ENCODE data around the gene SCN2B.
"Not testable (repeated sequence)": the region's sequence is repeated elsewhere in the genome, so short reads cannot be mapped to it uniquely, and the experiment has no call there.

The SCN2B gene

DNA sequence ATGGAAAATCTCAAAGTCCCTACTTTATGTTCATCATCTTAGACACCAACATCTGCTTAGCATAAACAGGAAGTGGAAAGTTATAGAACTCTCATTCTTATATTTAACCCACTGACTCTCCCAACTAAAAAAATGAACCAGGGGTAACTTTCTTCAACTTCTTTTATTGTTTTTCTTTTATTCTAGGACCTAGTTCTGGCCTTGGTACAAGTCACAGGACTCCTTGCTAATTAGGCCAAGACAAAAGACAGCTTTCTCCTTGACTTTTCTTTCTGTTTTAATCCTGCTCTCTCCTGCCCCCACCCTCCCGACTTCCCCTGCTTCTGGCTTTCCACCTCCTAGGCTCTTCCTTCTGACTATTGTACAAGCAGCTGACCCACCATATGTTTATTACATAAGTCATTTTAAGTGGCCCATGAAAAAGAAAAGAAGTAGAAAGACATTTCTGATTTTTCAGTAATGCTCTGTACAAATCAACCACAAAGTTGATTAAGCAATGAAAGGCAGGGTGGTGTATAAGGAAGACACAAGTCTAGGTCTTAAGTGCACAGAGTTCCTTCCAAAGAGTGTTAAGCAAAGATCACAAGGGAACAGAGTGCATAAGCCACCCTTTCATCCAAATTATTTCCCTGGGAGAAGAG is 30.1 kb upstream of the SCN2B start:
- DNase-seq (ENCODE audit: low read depth): no peak

DNA sequence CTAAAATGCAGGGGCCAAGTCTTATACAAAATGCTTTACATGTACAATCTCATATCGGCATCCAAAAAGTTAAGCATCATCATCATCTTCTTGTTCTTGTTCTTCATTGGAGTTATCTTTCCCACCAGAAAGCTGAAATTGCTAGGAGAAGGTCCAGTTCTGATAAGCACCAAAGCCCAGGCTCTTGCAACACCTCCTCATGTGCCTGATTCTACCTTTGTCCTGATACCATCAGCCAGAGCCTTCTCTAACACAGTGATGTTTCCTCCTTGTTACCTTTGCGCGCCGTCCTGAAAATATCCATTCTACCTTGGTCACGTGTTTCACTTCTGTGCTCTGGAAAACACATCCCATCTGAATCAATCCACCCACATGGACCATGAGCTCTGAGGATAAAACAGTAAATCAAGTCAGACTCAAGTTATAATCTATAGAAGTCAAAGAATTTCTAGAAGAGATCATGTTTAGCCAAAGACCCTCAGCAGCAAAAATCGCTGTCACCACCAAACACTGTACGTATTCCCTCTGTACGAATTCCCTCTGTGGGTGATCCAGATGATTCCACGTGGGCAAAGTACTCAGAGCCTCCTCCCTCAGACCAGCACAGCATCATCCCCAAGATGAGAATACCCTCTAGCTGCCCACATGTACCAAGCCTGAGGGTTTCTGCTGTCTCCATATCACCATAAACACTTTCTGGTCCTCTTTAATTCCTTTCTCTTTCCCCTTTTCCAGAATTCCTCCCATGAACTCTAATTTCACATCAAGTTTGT is 29.4 kb upstream of the SCN2B start:
- DNase-seq (ENCODE audit: low read depth): no peak

DNA sequence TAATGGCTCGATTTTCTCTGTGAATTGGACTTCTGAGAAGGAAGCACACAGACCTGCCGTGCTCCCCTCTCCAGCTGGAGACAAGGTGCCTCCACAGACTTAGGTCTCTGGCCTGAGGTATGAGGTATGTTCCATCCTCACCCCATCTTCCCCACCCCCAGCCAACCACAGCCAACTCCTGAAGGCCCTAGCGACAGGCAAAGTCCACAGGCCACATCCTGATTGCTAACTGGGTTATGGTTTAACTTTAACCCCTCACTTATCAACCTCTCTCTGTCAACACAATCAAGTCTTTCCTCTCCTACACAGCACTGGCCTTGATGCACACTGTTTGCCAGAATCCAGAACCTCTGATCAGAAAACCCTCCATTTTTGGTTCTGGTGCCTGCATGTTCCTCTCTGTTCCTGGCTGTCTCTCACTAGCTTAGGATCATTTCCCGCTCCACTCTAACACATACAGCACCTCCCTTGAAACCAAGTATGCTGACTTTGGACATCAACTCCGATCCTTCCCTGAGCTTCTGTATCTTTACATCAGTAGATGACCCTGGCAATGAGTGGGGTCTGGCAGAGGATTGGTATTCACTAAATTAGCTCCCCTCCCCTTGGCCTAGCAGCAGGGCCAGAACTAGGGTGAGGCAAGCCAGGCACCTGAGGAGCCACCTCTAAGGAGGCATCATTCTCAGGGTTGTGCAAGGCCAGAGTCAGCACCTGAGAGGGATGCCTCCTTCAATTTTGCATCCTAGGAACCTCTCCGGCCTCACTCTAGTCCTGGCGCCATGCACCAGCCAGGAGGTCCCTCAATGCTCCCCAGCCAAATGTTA is 26.4 kb upstream of the SCN2B start:
- DNase-seq (ENCODE audit: low read depth): no peak

DNA sequence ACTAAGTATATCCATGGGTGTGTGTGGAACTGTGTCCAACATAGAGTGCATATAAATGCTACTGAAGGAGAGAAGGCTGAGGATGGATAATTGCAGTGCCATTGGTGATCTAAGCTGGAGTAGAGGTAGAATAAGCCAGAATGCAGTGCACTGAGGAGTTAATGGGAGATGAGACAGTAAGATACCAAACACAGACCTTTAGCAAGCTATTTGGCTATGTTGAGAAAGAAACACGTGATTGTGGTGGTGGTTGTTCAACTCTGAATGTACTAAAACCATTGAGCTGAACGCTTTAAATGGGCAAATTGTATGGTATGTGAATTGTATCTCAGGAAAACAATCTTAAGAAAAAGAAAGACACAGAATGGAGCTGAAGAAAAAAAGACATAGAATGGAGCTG is 25.5 kb upstream of the SCN2B start:
- DNase-seq (ENCODE audit: low read depth): no peak

DNA sequence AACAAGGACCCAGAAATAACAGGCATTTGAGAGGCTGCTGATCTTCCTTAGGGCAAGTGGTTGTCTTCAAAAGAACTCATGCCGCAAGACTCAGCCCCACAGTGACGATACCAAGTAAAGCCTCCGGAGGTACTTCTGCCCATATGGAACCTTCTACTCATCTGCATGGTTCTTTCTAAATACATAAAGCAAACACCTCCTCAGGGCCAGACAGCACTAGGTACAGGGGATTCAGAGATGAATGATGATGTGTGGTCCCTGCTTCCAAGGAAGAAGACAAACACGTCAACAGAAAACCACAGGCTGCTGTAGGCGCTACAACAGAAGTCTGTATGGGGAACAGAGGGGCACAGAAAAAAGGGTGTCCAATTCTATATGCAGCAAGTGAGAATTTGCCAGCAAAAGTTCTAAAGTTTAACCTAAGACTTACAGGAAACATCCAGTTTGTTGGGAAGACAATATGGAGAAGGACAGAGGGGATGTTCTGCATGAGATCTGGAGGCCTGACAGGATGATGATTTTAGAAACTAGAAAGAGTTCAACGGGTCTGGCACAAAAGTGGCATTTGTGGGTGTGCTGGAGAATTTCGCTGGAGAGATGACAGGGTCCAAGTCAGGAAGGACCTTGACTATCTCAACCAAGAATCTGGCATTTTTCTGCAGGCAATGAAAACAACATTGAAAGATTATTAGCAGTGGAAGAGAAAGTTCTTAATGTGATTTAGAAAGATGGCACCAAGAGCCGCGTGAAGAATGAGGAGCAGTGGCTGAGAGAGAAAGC is 24.7 kb upstream of the SCN2B start:
- DNase-seq (ENCODE audit: low read depth): no peak

DNA sequence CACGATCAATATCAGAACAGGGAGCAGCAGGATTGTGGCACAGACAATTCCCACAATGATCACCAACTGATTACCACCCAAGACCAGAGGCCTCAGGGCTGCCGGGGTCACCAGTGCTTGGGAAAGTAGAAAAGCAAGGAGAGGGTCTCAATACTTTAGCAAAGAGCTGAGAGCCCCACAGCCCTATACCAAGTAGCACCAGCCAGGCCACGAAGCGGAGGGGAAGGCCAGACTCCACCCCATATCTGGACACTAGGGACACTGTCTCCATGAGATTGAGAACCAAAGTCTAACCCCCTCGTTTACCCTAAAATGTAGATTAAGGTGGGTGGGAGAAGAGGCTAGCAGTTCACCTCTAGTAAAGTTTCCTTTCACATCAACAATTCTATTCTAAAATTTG is 24.1 kb upstream of the SCN2B start:
- DNase-seq (ENCODE audit: low read depth): no peak

DNA sequence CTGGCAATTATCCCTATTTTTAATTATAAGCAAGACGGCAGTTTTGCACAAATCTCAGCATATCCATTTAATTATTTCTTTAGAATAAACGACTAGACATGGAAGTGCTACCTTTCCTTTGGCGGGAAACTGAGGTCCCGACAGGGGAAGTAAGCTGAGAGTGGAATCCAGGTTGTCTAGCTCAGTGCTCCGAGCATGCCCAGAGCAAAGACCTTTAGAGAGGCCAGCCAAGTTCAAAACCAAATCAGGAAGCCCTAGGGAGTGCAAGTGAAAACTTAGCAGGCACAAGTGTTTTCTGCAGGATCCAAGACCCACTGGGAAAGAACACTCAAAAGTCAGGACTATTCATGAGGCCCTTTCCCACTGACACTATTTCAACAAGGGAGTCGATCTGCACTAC is 22.7 kb upstream of the SCN2B start:
- DNase-seq (ENCODE audit: low read depth): no peak

DNA sequence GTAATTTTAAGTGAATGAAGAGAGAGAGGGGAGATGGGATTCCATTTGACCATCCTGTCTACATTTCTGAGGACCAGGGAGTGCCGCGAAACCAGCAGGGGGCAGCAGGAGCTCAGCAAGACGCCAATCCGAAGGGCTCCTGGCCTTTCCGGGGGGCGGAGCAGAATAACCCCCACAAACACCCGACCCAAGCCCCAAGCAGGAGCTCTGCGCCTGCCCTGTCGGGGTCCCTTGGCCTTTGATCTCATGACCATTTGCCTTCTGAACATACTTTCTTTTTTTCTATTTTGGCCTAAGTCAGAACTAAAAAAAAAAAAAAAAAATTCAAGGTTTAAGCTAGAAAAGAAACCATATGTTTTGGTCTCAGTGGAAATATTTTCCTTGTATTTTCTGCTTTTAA is 21.9 kb upstream of the SCN2B start:
- no peak for DNase-seq (ENCODE audit: low read depth)

DNA sequence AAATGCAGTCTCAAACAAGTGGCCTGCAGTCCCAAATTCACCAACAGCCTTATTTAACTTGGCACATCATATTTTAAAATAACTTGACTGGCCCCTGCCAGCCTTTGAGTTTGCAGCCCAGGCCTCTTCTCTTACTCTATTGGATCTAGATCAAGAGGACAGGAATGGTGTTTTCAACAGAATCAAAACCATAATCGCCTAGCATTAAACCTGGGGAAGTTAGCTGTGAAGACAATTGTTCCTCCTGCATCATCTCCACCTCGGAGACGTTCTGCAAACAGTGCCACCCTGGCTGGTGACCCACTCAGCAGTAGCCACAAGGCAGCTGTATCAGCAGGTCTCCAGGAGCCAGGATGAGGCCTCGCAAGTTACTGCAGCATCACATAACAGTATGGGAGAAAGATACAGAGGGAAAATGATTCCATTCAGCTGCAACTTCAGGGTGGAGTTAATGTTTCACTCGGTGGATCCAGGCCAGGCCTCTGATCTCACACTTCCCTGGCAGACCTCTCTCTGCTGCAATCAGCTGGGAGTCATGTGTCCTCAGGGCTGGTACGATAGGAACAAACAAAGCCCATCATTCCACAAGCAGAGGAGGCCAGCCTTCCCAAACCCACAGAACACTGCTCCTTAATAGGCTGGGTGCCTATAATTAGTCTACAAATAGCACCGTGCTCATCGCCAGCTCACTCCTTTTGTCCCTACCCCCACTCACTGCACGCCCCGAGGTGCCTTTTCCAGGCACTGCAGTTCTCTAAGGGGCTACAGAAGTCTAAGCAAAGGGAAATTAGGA is 18.6 kb upstream of the SCN2B start:
- DNase-seq (ENCODE audit: low read depth): no peak

DNA sequence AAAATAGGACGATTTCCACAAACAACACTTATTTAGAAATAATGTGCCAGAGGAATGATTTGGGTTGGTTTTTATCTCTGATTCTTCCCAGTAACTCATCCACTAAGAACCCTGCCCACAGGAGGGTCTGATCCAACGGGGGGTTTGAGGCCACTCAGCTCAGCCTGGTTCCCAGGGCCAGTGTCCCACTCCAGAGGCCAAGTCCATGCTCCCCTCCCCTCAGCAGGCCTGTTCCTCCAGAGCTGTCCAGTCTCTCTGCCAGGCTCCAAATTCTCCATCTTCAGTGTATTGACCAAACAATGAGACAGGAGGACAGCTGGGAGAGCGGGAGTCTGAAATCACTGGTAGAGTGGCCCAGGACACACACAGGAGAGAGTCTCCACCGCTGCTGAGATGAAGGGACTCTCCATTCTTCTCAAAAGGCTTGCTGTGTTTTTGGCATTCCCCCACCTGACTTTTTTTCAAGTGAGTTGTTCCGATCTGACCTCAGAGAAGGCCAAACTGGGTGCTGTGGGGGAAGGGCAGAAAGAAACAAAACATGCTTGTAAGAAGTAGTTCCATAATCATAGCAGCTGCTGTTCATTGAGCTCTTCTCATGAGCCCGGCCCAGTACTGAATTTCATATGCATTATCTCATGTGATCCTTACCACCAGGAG is 17.6 kb upstream of the SCN2B start:
- DNase-seq (ENCODE audit: low read depth): no peak

DNA sequence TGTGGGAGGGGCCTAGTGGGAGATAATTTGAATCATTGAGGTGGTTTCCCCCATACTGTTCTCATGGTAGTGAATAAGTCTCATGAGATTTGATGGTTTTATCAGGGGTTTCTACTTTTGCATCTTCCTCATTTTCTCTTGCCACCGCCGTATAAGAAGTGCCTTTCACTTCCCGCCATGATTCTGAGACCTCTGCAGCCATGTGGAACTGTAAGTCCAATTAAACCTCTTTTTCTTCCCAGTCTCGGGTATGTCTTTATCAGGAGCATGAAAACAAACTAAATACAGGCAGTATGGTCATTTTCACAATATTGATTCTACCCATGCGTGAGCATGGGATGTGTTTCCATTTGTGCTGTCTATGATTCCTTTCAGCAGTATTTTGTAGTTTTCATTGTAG is 16.4 kb upstream of the SCN2B start:
- not testable (repeated sequence) for DNase-seq (ENCODE audit: low read depth)

DNA sequence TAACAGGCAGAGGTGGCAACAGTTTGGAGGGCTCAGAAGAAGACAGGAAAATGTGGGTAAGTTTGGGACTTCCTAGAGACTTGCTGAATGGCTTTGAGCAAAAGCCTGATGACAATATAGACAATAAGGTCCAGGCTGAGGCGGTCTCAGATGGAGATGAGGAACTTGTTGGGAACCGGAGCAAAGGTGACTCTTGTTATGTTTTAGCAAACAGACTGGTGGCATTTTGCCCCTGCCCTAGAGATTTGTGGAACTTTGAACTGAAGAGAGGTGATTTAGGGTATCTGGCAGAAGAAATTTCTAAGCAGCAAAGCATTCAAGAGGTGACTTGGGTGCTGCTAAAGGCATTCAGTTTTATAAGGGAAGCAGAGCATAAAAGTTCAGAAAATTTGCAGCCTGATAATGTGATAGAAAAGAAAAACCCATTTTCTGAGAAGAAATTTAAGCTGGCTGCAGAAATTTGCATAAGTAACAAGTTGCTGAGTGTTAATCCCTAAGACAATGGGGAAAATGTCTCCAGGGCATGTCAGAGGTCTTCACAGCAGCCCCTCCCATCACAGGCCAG is 14.6 kb upstream of the SCN2B start:
- DNase-seq (ENCODE audit: low read depth): not testable (repeated sequence)

DNA sequence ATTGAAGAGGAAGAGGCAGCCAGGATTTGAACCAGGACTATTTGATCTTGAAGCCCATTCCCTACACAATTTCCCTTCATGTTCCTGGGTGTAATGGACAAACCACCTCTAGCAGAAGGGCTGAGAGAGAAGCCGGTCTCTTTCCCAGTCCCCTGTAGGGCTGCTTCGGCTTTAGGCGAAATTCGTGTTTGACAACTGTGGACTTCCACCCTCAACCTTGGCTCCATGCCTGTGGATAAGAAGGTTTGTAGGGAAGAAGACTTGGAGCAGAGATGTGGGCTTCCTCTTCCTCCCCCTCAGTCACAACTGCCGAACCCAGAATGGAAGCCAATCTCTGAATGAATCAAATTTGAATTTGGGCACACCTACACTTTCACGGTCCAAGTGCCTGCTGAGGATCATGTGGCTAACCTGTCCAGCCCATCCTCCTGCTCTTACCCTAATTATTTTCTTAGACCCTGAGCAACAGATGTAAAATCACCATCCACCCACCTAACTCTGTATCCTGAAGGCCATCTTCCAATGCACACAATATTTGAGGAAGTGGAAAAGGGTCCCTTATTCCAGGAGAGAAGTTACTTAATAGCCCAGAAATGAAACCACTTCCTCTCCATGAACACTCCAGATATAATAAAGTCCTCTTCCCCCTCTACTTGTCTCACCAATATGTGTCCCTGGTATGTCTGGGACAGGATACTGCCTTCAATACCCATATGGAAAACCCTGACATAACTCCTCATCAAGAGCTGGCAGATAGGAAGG is 10.1 kb upstream of the SCN2B start:
- DNase-seq (ENCODE audit: low read depth): no peak

DNA sequence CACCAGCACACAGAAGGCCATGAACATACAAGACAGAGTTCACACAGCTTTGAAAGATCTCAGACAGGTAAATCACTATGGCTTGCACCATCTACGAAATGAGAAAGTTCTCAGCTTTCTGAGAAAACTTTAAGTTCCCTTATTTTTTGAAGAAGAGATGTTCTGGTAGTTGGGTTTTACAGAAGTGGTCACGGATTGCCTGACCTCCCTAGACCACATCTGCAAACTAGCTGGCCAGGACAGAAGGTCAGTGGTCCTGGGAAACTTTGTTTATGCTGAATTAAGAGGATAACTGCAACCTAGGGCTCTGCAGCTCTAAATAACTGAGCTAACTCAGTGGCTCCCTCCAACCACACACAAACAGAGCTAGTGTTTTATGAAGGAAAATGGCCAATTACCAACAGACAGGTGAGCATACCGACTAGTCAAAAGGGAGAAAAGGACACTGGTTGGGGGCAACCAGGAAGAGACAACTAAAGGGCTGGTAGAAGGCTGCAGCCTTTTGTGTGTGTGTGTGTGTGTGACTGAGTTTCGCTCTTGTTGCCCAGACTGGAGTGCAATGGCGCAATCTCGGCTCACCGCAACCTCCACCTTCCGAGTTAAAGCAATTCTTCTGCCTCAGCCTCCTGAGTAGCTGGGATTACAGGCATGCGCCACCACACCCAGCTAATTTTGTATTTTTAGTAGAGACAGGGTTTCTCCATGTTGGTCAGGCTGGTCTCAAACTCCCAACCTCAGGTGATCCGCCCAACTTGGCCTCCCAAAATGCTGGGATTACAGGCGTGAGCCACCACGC is 8.5 kb upstream of the SCN2B start:
- no peak for DNase-seq (ENCODE audit: low read depth)

DNA sequence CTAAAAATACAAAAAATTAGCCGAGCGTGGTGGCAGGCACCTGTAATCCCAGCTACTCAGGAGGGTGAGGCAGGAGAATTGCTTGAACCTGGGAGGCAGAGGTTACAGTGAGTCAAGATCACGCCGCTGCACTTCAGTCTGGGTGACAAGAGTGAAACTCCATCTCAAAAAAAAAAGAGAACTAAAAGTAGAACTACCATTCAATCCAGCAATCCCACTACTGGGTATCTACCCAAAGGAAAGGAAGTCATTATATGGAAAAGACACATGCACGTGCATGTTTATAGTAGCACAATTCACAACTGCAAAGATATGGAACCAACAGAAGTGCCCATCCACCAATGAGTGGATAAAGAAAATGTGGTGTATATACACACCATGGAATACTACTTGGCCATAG is 7.3 kb upstream of the SCN2B start:
- not testable (repeated sequence) for DNase-seq (ENCODE audit: low read depth)

DNA sequence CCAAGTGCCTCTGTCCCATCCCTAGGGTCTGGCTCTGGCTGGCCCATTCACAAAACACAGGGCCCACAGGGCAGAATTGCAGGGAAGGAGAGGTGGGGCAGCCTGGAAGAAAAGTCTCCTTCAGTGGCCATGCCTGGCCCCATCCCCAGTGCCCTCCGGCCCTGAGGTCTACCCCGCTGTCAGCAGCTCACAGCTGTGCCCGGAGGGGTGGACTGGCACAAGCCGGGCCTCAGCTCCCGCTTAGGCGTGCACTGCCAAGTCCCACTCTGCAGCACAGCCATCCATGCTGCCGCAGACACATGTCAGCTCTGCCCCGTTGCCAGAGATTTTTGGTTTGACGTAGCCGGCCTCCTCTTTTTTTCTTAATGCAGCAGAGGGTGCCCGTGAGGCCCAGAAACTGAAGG is 3.9 kb upstream of the SCN2B start:
- no peak for DNase-seq (ENCODE audit: low read depth)

DNA sequence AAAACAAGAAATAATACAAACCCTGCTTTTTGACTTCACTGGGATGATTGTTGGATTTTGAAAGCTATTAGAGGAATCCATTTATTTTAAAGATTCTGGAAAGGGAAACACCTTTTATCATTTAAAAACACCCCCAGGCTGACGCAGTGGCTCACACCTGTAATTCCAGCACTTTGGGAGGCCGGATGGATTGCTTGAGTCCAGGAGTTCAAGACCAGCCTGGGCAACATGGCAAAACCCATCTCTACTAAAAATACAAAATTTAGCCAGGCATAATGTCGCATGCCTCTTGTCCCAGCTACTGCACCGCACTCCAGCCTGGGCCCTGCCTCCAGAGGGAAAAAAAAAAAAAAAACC is 317 bp upstream of the SCN2B start:
- DNase-seq (ENCODE audit: low read depth): no peak

DNA sequence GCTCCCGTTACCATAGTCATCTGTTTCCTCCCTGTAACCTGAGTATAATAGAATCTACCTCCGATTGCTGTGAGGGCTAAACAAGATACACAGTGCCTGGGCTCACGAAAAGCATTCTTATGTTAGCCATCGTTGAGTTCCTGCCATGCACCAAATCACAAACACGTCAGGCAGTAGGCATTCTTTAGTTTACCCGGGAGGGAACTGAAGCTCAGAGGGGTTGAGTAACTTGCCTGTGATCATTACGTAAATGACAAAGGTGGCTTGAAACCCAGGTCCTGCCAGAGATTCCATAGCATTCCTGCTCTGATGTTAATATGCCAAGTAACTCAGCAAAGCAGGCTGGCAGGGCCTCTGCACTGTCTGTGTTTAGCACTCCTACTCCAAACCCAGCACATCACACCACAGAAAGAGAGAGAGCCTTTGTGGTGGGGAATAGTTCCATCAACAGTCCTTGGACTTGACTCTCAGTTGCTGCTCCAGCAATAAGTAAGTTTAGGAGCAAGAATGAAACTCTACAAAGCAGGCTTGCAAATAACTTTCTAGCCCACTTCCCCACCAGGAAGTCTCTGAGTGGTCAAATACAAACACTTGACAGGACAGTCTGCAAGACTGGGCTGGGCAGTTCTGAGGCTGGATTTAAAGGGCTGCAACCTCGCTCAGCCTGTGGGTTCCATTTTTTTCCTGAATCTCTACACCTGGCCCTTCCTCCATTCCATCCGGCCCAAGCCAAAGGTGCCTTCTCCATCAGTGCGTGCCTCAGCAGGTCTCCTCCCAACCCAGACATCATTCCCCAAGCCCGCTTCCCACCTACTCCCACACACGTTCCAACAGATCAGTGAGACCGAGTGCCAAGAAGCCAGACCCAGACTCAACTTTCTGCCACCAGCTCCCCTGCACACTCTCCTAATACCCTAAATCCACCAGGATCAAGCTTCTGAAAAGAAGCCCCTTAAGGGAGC is 1.1 kb downstream of the SCN2B start:
- no peak for DNase-seq (ENCODE audit: low read depth)

All from HS-27A (cell line).